GM21390 (cell line): ENCODE results near the gene PAOX.
"Not testable (repeated sequence)": the region's sequence is repeated elsewhere in the genome, so short reads cannot be mapped to it uniquely, and the experiment has no call there.

Source experiments
- ATAC-seq: cut with Tn5 transposase; IDR thresholded peaks from one replicate; pipeline ENCODE4 v1.9.1; 2021; ENCODE audit not compliant: unreplicated experiment

PAOX gene

GRCh38 chr10:133403784-133404183 is 24.7 kb downstream of the PAOX start:
- no peak for ATAC-seq

GRCh38 chr10:133405272-133405671 is 26.2 kb downstream of the PAOX start:
- no peak for ATAC-seq

GRCh38 chr10:133405844-133406527 is 26.9 kb downstream of the PAOX start:
- peak; percentile 66 for ATAC-seq

DNA sequence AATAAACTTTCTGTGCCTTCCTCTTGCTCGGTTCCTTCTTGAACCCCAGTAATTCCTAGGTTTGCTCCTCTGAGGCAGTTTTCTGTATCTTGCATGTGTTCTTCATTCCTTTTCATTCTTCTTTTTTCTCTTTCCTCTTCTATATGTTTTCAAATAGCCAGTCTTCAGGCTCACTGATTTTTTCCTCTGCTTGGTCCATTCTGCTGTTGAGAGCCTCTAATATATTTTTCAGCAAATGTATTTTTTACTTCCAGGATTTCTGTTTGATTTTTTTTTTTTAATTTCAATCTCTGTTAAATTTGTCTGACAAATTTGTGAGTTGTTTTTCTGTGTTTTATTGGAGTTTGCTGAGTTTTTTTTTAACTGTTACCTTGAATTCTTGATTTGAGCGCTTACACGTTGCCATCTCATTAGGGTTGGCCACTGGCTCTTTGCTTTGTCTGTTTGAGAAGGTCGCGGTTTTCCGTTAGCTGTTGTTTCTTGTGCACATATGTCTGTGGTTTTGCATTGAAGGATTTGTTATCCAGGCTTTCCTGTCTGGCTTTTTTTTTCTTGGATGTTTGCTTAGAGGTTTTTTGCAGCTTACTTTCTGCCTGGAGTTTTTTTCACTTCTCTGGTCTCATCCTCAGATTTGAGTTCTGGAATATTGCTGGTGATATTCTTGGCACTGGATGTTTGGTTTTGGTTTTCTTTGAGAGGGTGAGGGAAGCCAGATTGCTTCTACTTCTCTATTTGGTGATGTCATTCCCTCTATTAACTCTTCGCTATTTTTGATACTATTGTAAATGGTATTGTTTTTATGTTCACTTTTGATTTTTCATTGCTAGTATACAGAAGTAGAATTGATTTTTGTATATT is 32.7 kb downstream of the PAOX start:
- no peak for ATAC-seq

GRCh38 chr10:133412381-133412711 is 33.3 kb downstream of the PAOX start:
- no peak for ATAC-seq

DNA sequence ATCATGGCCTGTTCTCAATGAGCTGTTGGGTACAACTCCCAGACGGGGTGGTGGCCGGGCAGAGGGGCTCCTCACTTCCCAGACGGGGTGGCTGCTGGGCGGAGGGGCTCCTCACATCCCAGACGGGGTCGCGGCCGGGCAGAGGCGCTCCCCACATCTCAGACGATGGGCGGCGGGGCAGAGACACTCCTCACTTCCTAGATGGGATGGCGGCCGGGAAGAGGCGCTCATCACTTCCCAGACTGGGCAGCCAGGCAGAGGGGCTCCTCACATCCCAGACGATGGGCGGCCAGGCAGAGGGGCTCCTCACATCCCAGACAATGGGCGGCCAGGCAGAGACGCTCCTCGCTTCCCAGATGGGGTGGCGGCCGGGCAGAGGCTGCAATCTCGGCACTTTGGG is 35.3 kb downstream of the PAOX start:
- ATAC-seq: not testable (repeated sequence)

- no peak for ATAC-seq
Measured at GRCh38 chr10:133415752-133416151, 36.7 kb downstream of the PAOX start.

GRCh38 chr10:133418289-133418993 is 39.4 kb downstream of the PAOX start:
- ATAC-seq: no peak

GRCh38 chr10:133419211-133419950 is 40.3 kb downstream of the PAOX start:
- ATAC-seq: no peak

DNA sequence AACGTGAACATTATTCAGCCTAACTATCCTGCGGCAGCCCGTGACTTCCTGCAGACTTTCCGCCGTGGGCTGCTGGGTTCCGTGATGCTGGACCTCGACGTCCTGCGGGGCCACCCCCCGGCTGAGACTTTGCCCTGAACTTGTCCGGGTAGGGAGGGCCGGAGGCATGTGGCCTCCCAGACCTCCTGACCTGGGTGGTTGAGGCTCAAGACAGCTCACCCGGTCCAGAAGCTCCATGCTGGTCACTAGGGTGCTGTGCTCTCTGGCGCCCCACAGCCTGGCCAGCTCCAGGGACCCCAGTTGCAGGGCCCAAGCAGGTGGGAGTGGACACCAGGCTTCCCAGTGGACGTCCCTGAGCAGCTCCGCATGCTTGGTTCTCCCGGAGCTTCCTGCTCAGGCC is 41.0 kb downstream of the PAOX start:
- ATAC-seq: no peak

DNA sequence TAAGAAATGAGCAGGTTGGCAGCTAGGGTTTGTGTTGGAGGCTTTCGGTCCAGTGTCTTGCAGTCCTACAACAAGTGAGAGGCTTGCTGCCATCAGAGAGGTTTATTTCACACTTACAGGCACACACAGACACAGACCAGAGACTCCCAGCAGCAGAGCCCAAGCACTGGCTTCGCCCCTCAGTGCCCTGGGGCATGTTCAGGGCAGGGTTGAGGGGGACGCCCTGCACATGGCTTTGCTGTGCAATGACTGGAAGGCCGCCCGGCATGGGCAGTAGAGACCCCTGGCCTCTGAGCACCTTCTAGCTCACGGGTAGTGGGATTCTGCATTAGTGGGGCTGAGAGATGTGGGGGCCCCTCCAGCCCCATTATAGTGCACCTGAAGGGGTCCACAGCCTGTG is 41.5 kb downstream of the PAOX start:
- ATAC-seq: no peak

DNA sequence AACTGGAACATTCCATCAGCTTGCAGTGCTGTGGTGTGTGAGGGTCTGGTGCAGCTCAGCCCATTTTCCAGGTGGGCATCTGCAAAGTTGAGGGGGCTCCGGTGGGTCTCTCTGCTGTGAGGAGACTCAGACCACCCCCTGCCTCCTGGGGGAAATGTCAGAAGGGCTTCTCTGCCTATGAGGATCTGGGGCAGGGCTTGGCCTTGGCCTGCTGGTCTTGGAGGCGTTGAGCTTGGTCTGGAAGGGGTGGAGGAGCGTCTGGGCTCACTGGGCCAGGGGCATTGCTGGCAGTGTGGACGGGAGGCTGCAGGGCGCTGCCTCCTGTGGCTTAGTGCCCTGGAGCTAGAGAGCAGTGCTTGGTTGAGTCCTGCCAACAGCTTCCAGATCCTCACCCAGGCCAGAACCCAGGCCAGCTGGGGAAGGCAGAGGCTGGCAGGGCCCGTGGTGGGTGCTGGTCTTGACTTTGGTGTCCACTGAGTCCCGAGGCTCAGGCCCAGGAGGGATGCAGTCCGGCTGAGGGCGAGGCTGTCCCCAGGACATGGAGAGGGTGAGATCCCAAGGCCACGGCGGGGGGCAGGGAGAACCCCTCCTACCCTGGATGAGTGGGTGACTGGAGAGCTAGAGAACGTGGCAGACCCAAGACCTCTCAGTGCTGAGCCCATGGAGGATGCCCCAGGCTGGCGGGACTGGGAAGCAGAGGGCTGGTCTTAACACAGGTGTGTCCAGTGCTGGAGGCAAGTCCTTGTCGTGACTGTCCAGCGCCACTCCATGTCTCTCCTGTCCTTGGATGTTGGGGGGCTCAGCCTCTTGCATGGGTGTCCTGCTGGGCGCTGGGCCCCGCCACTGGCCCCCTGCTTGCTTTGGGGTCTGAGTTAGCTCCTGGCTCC is 42.5 kb downstream of the PAOX start:
- ATAC-seq: no peak

- no peak for ATAC-seq
Measured at GRCh38 chr10:133422223-133422806, 43.3 kb downstream of the PAOX start.

DNA sequence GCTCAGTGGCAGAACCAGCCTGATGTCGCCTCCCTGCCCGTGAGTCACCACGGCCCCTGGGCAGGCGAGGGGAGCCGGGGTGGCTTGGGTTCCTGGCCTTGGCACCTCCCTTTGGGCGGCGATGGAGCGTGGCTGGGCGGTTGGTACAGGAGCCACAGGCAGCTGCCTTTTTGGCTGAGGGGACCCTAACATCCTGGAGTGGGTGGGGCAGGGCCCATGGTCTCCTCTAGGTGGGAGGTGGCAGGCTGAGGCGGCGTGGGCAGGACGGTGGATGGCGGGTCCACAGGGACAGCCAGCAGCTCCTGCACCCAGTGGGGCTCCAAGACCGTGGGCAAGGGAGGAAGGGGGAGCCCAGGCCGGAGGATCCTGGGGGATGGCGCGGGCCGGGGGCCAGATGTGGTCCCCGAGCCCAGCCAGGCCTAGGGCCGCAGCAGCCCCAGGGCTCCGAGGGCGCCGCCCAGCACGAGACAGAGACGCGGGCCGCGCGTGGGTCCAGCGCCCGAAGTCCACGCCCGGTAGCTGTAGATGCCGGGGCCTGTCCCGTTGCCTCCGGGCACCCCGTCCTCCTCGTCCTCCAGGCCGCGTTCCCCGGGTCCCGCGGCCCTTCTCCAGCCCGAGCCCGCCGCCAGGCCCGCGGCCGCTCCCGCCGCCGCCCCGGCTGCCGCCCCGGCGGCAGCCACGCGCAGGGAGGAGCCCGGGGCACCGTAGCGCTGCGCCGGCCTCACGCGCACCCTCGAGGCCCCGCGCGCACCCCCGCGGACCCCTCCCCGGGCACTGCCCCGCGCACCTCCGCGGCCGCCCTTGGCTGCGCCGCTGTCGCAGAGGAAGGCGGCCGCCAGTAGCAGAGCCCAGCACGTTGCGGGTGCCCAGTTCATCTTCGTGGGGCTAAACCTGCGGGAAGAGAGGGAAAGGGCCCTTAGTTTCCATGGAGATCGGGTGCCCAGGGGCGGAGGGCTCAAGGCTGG is 44.0 kb downstream of the PAOX start:
- no peak for ATAC-seq

DNA sequence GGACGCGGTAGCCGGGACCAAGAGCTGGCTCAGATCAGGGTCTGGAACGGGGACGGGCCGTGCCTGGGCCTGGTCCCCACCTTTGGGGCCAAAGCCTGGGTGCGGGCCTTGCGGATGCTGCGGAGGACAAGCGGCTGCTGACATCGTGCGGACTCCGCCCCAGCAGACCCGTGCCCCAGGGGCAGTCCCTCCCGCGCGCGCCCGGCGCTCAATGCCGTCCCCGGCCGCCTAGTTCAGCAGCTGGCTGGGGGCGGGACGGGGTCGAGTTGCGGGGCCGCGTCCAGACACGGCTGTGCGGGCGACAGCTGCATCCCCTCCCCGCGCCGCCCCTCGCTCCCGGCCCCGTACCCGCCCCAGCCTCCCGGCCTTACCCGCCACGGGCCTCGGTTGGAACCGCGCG is 45.0 kb downstream of the PAOX start:
- not testable (repeated sequence) for ATAC-seq

DNA sequence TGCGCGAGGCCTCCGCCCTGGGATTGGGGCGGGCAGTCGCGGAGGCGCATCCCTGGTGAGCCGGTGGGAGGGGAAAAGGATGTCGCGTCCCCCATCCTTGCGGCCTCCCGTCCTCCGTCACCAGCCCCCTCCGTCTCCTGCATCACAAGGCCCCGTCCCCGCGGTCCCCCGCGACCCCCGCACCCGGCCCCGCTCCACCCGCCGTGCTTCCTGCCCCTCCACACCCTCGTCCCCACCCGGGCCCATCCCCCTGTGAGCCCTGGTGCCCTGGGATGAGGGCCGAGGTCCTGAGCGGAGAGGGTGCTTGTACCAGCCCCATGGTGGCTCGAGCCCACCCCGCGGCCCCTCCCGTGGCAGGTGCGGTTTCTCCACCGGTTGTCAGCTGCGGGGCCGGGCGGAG is 45.5 kb downstream of the PAOX start, which contains the start of gene SPRN:
Gene SPRN (minus strand): TSS at position 25 of the 400 bp plus-strand sequence. CDS start 944 bp downstream, outside the sequence.
- ATAC-seq: not testable (repeated sequence)

DNA sequence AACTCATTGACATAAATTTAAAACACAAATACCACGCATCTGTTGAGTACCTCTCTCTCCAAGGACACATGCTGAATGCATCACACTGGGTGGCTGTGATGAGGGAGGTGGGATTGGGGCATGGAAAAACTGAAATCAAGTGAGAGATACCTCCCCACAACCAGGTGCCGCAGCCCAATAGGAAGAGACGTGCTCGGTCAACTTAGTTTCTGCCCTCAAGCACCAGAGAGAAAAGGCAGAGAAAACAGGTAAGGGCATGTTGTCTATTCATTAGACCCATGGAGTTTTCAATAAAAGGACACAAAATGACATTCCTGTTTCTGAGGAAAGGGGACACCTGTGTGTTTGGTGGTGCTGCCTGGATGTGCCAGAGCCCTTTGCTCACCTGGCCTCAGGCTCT is 50.5 kb downstream of the PAOX start:
- ATAC-seq: not testable (repeated sequence)

- ATAC-seq: not testable (repeated sequence)
Measured at GRCh38 chr10:133431888-133432613, 53.0 kb downstream of the PAOX start.
